GM18951 (cell line): ENCODE measurements around the gene CUBN.

Experiments used
- POLR2A ChIP-seq: IDR thresholded peaks from 4 replicates; pipeline ENCODE4 v1.6.1; 2011; ENCODE audit warnings: mild to moderate bottlenecking; ENCODE audit not compliant: insufficient read length, insufficient read depth; ENCODE audit errors: extremely low read depth
- in situ Hi-C: fragments of 300-500 bp; cut with MboI; formaldehyde crosslinking; loops from one replicate; pipeline ENCODE4 v1.12.0; 2022; ENCODE audit warnings: low sequenced_read_pairs, mixed read lengths, inconsistent platforms; ENCODE audit not compliant: unreplicated experiment

Gene CUBN

DNA sequence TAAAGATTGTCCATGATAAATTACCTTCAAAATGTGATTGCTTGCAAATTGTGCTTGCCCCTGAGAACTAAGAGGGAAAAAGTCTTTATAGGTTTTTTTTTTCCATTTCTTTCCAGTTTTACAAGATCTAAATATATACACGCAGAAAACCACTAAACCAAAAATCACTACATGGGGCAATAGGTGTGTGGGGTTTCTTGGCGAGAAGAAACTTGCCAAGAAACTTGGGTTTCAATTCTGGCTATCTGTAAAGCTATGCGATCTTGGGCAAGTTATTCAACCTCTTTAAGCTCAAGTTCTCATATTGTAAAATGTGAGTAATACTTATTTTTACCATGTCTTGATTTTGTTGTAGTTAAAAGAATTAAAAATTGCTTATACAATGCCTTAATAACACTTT is 17.0 kb downstream of the CUBN start:
- in situ Hi-C loops = no loop called here
- TF ChIP-seq POLR2A = no peak

DNA sequence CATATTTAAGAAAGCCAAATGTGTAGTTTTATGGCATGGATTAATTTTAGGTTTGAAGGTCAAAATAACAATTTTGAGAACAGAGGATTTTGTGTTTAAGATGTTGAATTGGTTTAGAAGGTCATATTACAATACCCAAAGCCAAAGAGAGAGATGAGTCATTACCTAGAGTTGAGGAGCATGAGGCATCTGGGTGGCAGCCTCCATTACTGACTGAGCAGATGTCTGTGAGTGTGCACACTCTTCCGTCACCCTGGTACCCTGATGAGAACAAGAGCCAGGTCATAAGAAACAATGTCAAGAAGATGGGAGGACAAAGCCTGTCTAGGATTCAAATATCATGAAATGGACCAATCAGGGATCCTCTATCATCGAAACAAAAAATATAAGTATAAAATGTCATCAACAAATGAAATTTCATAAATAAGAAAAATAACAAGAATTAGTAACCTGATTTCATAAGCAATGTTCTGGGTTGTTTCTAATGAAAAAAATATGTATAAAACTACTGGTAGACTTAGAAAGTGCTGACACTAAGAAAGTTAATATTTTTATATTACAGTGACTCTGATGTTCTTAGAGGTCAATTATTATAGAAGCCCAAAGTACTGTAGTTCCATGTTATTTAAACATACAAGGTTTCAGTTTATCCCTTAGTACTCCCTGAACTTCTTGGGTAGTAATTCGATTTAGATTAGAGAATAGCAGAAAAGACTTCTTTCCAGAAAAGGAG is 20.0 kb downstream of the CUBN start:
- TF ChIP-seq POLR2A = no peak
- in situ Hi-C loops = no loop called here

GRCh38 chr10:17109046-17109445 is 20.6 kb downstream of the CUBN start:
- in situ Hi-C loops = no loop called here
- no peak for TF ChIP-seq POLR2A

- in situ Hi-C loops = no loop called here
- no peak for TF ChIP-seq POLR2A
Observed at GRCh38 chr10:17106991-17107390, 22.6 kb downstream of the CUBN start.

DNA sequence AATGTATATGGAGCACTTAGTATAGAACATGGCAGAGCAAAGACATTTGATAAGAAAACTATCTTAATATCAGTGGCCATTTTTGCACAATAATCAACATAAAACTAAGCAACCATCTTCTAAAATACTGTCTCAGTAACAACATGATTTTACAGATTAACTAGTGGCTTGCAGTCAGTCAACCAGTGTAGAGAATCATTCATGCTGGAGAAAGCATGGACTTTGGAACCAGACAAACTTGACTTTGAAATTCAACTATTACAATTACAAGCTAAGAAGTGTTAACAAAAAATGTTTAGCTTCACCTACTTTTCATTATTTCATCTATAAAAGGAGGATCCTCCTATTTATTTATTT is 27.7 kb downstream of the CUBN start:
- no peak for TF ChIP-seq POLR2A
- in situ Hi-C loops = no loop called here

GRCh38 chr10:17101257-17101909 is 28.2 kb downstream of the CUBN start:
- in situ Hi-C loops = no loop called here
- TF ChIP-seq POLR2A = no peak

DNA sequence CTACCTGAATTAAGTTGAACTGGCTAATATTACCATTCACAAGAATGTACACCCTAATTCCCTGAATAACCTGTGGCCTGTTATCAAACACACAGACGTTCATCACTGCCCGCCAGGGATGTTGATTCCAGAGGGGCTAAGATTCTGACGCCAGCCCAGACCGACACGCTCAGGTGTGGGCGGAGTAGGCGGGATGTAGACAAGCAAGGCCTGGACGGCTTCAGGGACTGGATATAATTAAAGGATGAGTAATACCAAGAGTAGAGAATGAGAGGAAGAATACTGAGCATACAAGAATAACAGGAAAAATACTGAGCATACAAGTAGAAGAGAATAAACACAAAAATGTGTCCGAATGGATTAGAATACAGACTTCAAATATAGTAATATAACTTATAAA is 29.0 kb downstream of the CUBN start:
- in situ Hi-C loops = no loop called here
- no peak for TF ChIP-seq POLR2A

- no peak for TF ChIP-seq POLR2A
- in situ Hi-C loops = no loop called here
Observed at GRCh38 chr10:17098012-17098411, 31.6 kb downstream of the CUBN start.

- TF ChIP-seq POLR2A = no peak
- in situ Hi-C loops = no loop called here
Observed at GRCh38 chr10:17094844-17095243, 34.8 kb downstream of the CUBN start.

DNA sequence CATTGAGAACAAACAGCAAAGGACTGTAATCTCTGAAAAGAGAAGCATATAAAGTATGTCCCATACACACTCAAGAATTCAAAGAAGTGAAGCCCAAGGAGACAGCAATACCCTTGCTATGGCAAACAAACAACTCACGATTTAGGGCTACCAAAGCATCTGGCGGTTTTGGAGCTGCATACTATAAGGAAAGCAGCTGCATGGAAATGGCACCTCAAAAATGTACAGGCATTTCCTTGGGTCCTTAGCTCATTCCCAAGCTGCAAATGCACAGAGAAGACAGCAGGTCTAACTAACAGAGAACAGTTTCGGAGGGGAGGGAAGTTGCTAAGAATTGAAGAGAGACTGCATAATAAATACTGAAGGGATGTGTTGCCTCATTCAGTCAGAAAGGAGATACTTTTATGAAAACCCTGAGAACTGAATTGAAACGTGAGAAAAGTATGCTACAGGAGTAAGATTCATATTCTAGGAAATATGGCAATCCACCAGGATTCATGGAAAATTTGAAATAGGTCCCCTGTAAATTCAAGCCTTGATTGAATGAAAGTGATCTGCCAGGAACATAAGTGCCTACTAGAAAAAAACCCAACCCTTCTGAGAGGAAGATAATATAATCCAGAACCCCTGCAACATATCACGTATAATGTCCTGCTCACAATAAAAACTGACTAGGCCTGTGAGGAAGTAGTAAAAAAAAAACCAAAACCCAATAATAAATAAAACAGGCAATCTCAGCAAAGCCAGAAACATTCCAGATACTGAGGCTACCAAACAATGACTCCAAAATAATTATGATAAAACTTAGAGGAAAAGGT is 36.4 kb downstream of the CUBN start:
- in situ Hi-C loops = no loop called here
- TF ChIP-seq POLR2A = no peak

DNA sequence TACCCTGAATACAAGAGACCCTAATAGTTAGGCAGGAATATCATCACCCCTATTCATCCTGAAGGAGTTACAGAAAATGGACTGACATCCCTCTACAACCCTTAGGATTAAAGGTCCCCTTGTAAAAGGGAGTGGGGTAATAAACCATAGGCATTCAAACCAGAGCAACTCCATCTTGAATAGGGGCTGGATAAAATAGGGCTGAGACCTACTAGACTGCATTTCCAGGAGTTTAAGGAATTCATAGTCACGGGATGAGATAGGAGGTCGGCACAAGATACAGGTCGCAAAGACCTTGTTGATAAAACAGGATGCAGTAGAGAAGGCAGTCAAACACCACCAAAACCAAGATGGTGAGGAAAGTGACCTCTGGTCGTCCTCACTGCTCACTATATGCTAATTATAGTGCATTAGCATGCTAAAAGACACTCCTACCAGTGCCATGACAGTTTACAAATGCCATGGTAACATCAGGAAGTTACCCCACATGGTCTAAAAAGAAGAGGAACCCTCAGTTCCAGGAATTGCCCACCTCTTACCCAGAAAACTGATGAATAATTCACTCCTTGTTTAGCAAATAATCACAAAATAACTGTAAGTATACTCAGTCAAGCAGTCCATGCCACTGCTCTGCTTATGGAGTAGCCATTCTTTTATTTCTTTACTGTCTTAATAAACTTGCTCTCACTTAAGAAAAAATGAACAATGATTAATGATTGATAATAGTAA is 37.2 kb downstream of the CUBN start:
- no peak for TF ChIP-seq POLR2A
- in situ Hi-C loops = no loop called here

- no peak for TF ChIP-seq POLR2A
- in situ Hi-C loops = no loop called here
Observed at GRCh38 chr10:17088118-17088806, 41.3 kb downstream of the CUBN start.

GRCh38 chr10:17086865-17087367 is 42.7 kb downstream of the CUBN start:
- in situ Hi-C loops = no loop called here
- TF ChIP-seq POLR2A = no peak
